Activated naive CD4-positive, alpha-beta T cell treated with anti-CD3 and anti-CD28 coated beads for 36 hours (primary cell): Measurements from ENCODE around the gene RARG. TPM values are rescaled to one million over a fixed set of nuclear protein-coding genes. Genes with fewer than 3 reads are reported as not detected.
A peak's percentile ranks its signal among the peaks of the same experiment; 100 is the strongest.

Experiments used
- CTCF ChIA-PET: fragments of 350-600 bp; sonication (Branson Sonifier 250); formaldehyde crosslinking; loops from one replicate; lab custom pipeline; 2021; ENCODE audit warnings: antibody characterized with exemption; lab: Charles Lee
- DNase-seq: peaks from one replicate; pipeline ENCODE4 v3.0.0-alpha.2; 2020
- H3K27ac Mint-ChIP-seq: one replicate; pipeline ENCODE4 v1.8.0; 2021; ENCODE audit warnings: mild to moderate bottlenecking, mixed read lengths
- H3K27me3 Mint-ChIP-seq: one replicate; pipeline ENCODE4 v1.8.0; 2021; ENCODE audit warnings: low read depth, mixed read lengths
- H3K36me3 Mint-ChIP-seq: one replicate; pipeline ENCODE4 v1.8.0; 2021; ENCODE audit warnings: low read depth, mixed read lengths
- H3K4me1 Mint-ChIP-seq: one replicate; pipeline ENCODE4 v1.8.0; 2021; ENCODE audit warnings: low read depth, mixed read lengths
- H3K4me3 Mint-ChIP-seq: one replicate; pipeline ENCODE4 v1.8.0; 2021; ENCODE audit warnings: mild to moderate bottlenecking, moderate library complexity, mixed read lengths
- H3K9me3 Mint-ChIP-seq: one replicate; pipeline ENCODE4 v1.8.0; 2021; ENCODE audit warnings: mixed read lengths
- intact Hi-C: fragments of 100-400 bp; cut with micrococcal nuclease; formaldehyde crosslinking; loops from one replicate; pipeline ENCODE4 v1.15.1; 2023
- total RNA-seq, 2 experiments: library from RNA; stranded (reverse); gene quantifications; one replicate each; pipeline ENCODE4 v1.2.3, GENCODE V29; 2021

The RARG gene
- total RNA-seq, 2 experiments from 2014 or later: 4.0 to 4.6 TPM

DNA sequence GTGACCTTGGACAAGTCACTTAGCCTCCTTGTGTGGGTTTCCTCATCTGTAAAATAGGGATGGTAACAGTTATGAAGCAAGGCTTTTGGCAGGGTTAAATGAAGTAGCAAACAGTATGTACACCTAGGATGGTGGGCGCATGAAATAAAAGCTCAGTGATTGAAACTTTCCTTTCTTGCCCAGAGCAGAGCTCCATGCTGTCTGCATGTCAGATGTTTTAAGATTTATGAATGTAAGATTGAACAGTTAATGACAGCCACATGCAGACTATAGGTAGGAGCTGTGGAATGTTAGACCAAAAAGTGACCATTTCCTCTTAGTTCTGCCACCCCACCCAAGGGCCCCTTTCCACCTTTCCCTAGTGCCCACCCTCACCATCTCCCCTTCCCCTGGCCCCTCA lies 37.0 kb downstream of the RARG start:
- CTCF ChIA-PET: interaction anchor here (0.6 to 6.8 kb wide), 6 partner anchors 9 to 114 kb away, joined by 3 to 65 read pairs (median 5); no protein-coding TSS in a partner anchor
- Mint-ChIP-seq H3K9me3 (no peaks in the 10 kb centered on the region), H3K4me3 (no peak overlapping the region), H3K4me1 (peaks cover 31% of the 10 kb centered on the region), H3K27me3 (no peaks in the 10 kb centered on the region), H3K36me3 (peaks cover 13% of the 10 kb centered on the region), H3K27ac (no peak overlapping the region)
- no peak for DNase-seq
- intact Hi-C loops: loop anchor here (5.0 kb wide), 1 partner anchor 128 kb away; no protein-coding TSS in a partner anchor

DNA sequence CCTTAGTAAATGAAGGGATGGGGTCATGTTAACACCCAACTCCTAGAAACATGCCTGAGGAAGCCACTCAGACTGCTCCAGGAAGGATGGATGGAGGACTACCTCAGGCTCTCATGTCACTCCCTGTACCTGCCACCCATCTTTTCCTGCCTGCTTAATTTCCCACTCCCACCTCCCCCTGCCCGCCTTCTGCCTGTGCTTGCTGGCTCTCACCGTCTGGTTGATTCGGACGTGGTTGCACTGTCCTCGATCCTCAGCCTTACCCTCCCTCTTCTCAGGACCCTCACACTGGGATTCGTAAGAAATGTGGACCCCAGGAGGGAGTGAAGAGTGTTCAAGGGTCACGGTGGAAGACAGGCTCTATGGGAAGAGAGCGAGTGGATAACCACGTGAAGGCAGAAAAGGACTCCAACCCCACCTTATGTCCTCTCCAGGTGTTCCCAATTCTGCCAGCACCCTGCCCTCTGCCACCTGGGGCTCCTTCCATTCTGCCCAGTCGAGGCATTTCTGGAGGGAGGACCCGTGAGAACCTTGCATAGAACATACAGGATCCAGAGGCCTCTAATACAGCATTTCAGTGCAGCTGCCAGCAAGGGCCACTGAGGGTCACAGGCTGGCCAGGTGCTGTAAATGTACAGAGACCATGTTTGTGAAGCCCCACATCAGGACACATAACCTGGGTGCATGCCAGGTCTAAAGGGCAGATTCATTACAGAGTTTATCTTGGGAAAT lies 37.9 kb downstream of the RARG start:
- Mint-ChIP-seq H3K9me3 (no peaks in the 10 kb centered on the region), H3K36me3 (peaks cover 13% of the 10 kb centered on the region), H3K27me3 (no peaks in the 10 kb centered on the region), H3K4me3 (no peak overlapping the region), H3K27ac (no peak overlapping the region), H3K4me1 (peaks cover 28% of the 10 kb centered on the region)
- intact Hi-C loops: no loop called here
- CTCF ChIA-PET: interaction anchor here (1.0 to 6.8 kb wide), 4 partner anchors 8 to 113 kb away, joined by 3 to 65 read pairs (median 9); no protein-coding TSS in a partner anchor
- no peak for DNase-seq

DNA sequence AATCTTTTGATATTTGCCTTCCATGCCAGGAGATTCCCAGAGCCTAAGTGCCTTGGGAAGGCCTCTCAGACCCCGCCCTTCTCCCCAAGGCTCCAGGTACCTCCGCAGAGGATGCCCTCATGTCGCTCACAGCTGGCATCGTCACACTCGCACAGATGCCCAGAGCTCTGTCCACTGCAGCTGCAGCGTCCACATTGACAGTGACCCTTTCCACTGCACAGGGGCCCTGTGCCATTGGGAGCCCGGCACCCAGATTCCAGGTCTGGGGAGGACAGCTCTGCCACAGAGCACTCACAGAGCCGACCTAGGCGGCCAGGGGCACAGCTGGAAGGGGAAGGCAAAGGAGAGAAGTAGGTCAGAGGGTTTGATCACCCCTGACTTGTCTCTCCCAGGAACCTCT lies 39.0 kb downstream of the RARG start:
- no peak overlapping the region for H3K4me3 Mint-ChIP-seq
- no peaks in the 10 kb centered on the region for H3K9me3 Mint-ChIP-seq
- H3K27ac Mint-ChIP-seq: no peak overlapping the region
- CTCF ChIA-PET: interaction anchor here (1.2 kb wide), 1 partner anchor 33 kb away, joined by 3 read pairs; no protein-coding TSS in a partner anchor
- DNase-seq: no peak
- intact Hi-C loops: no loop called here
- peaks cover 20% of the 10 kb centered on the region for H3K4me1 Mint-ChIP-seq
- peaks cover 16% of the 10 kb centered on the region for H3K36me3 Mint-ChIP-seq
- no peaks in the 10 kb centered on the region for H3K27me3 Mint-ChIP-seq

DNA sequence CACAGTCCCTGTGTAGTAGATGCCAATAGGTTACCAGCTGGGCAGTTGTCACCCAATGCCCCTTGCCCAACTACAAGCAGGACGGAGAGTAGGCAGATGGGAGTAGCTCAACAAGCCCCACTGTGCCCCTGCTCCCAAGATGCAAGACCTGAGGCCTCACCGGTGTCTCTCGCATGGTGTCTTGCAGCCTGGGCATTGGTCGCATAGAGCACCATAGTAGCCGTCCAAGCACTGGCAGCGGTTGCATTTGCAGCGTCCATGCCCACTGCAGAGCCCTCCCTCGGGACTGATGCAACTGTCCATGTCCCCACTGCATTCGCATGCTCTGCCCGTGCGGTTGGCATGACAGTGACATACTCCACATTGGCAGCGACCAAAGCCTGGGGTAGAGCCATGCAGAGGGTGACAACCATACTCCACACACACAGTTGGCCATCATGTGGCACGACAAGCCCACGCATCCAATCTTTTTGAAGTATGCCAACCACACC lies 39.4 kb downstream of the RARG start:
- CTCF ChIA-PET: interaction anchor here (1.2 kb wide), 1 partner anchor 33 kb away, joined by 3 read pairs; no protein-coding TSS in a partner anchor
- H3K9me3 Mint-ChIP-seq: no peaks in the 10 kb centered on the region
- peaks cover 15% of the 10 kb centered on the region for H3K36me3 Mint-ChIP-seq
- DNase-seq: no peak
- intact Hi-C loops: no loop called here
- no peak overlapping the region for H3K27ac Mint-ChIP-seq
- no peak overlapping the region for H3K4me3 Mint-ChIP-seq
- peaks cover 16% of the 10 kb centered on the region for H3K4me1 Mint-ChIP-seq
- H3K27me3 Mint-ChIP-seq: no peaks in the 10 kb centered on the region

DNA sequence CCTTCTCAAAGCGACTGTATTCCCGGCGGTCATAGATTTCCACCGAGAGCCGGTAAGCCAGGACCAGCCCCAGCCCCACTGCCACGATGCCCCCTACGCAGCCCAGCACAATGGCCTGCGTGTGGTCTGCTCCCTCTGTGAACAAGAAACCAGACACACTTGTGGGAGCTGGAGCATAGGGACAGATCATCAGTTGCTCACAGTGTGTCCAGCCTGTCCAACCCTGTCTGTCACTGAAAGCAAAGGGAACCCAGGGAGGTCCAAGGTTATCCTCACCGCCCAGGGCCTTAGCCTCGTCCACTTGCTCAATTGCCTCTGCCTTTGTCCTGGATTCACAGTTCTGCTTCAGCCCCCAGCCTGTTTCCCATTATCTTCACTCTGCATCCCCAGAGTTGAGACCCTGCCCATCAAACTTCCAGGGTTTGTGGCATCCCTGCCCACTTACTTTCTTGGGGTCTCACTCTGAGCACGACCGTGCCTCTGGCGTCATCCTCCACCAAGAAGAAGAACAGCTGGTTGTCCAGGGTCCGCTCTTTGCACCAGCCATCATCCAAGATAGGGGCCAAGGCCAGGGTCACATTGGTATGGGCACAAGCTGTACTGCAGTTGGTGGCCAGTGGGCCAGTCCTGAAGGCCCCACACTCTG lies 40.0 kb downstream of the RARG start:
- Mint-ChIP-seq H3K27ac (peak overlapping the region; percentile 13), H3K4me1 (peaks cover 14% of the 10 kb centered on the region), H3K27me3 (no peaks in the 10 kb centered on the region), H3K9me3 (no peaks in the 10 kb centered on the region), H3K36me3 (peaks cover 19% of the 10 kb centered on the region), H3K4me3 (no peak overlapping the region)
- CTCF ChIA-PET: interaction anchor here (1.2 kb wide), 1 partner anchor 32 kb away, joined by 3 read pairs; no protein-coding TSS in a partner anchor
- DNase-seq: no peak
- intact Hi-C loops: no loop called here

DNA sequence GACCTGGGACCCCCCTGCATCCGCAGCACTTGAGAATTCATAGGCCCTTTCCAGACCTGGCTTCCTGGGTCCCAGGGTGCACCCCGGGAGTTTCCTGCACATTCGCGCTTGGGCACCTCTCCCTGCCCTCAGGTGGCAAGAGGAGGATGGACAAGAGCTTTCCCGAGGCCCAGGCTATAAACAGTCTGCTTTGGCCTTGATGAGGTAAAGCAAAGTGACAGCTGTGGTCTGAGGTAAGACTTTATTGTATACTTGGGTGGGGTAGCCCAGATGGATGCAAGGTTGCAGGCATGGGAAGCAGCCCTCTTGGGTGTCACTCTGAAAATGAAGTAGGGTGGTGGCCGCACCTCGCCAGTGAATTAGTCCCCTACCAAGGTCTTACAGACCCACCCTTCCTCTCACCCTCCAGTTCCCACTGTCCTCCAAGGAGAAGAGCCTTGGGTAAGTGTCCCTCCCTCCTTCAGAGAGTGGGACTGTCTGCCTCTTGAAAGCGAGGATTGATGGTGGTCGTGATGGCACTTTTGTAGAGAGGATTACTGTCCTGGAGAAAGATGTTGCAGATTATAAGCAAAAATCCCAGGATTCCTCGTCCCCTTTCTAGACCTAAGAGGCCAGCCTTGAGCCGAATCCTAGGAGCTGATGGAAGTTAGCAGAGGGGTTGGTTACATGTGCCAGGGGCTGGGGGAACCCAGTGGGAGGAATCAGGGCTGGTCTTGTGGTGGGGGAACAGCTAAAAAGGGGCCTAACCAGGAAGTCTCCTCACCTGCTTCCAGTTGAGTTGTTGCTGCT lies 40.7 kb downstream of the RARG start:
- CTCF ChIA-PET: interaction anchor here (0.7 to 3.2 kb wide), 3 partner anchors 10 to 122 kb away, joined by 3 to 31 read pairs (median 4); no protein-coding TSS in a partner anchor
- H3K27me3 Mint-ChIP-seq: no peaks in the 10 kb centered on the region
- no peak for DNase-seq
- no peak overlapping the region for H3K4me3 Mint-ChIP-seq
- H3K9me3 Mint-ChIP-seq: no peaks in the 10 kb centered on the region
- peaks cover 21% of the 10 kb centered on the region for H3K36me3 Mint-ChIP-seq
- H3K27ac Mint-ChIP-seq: peak overlapping the region; percentile 13
- H3K4me1 Mint-ChIP-seq: peaks cover 10% of the 10 kb centered on the region
- intact Hi-C loops: no loop called here

DNA sequence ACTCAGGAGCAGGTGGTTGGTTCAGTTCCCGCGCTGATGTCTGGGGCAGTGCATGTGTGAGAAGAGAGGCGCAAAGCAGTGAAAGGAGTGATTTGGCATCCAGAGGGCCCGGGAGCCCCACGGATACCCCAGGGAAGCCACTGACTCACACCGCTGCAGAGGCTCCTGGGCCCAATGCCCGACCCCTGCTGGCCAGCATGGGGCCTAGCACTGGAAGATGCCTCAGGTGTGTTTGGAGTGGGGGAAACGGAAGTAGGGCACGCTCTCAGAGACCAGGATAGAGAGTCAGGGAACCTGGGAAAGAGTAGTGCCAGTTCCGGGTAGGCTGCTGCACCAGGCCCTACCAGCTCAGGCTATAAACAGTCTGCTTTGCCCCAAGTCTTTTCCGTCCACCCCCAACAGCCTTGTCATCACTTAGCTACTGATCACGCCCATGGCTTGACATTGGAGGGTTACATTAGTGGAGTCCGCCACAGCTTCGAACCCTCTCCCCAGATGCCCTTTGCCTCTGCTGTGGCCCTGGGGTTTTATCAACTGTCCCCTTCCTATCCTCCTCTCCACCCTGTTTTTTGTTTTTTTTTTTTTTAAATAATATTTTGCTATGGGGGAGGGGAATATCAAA lies 41.8 kb downstream of the RARG start:
- no peaks in the 10 kb centered on the region for H3K27me3 Mint-ChIP-seq
- CTCF ChIA-PET: interaction anchor here (0.6 to 3.2 kb wide), 9 partner anchors 7 to 121 kb away, joined by 3 to 31 read pairs (median 4); no protein-coding TSS in a partner anchor
- H3K4me3 Mint-ChIP-seq: no peak overlapping the region
- H3K4me1 Mint-ChIP-seq: peaks cover 13% of the 10 kb centered on the region
- H3K27ac Mint-ChIP-seq: peak overlapping the region; percentile 32
- intact Hi-C loops: loop anchor here (1.0 kb wide), 1 partner anchor 31 kb away; no protein-coding TSS in a partner anchor
- no peaks in the 10 kb centered on the region for H3K9me3 Mint-ChIP-seq
- DNase-seq: peak; percentile 61
- peaks cover 24% of the 10 kb centered on the region for H3K36me3 Mint-ChIP-seq

DNA sequence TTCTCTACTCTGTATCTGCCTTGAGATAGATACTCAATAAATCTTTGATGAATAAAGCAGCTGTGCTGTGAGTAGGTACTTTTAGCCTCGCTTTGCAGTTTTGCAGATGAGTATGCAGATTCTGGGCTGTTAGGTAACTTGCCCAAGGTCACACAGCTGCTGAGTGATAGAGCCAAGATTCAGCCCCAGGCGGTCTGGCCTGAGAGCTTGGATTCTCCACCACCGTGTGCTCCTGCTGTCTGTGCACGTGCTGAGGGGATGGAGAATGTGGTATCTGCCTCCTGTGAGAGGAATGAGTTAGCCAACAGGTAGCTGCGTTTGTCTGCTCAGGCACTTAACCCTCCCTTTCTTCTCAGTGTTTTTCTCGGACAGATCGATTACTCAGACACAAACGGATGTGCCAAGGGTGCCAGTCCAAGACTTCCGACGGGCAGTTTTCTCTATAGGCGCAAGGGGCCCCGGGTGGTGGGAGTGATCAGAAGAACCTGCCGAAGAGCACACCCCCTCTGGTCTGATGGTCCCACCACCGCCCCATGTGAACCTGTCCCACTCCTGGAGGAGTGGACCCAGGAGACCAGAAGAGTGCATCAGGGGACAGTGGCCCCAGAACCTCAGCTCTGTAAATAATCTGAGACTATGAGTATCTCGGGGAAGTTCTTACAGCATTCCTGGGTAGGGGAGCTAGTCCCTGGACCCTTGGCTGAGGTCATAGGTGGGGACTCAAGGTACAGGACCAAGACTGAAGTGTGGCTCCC lies 44.7 kb downstream of the RARG start:
- CTCF ChIA-PET: interaction anchor here (0.7 to 3.2 kb wide), 12 partner anchors 8 to 158 kb away, joined by 3 to 13 read pairs (median 4); no protein-coding TSS in a partner anchor
- no peak for DNase-seq
- Mint-ChIP-seq H3K4me1 (peaks cover 39% of the 10 kb centered on the region), H3K27ac (no peak overlapping the region), H3K4me3 (no peak overlapping the region), H3K9me3 (no peaks in the 10 kb centered on the region), H3K36me3 (peaks cover 29% of the 10 kb centered on the region), H3K27me3 (no peaks in the 10 kb centered on the region)
- intact Hi-C loops: loop anchor here (10.0 kb wide), 1 partner anchor 487 kb away; the partner anchor contains the start of gene ATP5MC2

DNA sequence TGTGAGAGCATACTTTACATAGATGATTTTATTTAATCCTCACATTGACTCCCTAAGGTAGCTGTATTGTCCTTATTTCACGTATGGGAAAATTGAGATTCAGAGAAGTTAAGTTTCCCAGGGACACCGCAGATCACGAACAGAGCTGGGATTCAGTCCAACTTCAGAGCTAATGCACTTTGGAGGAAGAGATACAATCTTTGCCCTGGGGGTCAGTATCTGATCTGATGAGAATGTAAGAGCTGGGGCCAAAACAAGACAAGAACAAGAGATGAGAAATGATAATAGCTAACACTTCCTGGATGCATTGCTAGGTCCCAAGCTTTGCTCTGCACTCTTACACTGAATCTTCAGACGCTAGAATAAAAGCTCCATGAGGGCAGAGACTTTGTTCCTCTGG lies 45.3 kb downstream of the RARG start:
- no peak overlapping the region for H3K4me3 Mint-ChIP-seq
- peaks cover 35% of the 10 kb centered on the region for H3K36me3 Mint-ChIP-seq
- H3K4me1 Mint-ChIP-seq: peaks cover 45% of the 10 kb centered on the region
- no peaks in the 10 kb centered on the region for H3K9me3 Mint-ChIP-seq
- H3K27ac Mint-ChIP-seq: no peak overlapping the region
- H3K27me3 Mint-ChIP-seq: no peaks in the 10 kb centered on the region
- intact Hi-C loops: loop anchor here (10.0 kb wide), 1 partner anchor 488 kb away; the partner anchor contains the start of gene ATP5MC2
- DNase-seq: no peak
- CTCF ChIA-PET: interaction anchor here (0.7 to 3.2 kb wide), 12 partner anchors 8 to 159 kb away, joined by 3 to 13 read pairs (median 4); no protein-coding TSS in a partner anchor

DNA sequence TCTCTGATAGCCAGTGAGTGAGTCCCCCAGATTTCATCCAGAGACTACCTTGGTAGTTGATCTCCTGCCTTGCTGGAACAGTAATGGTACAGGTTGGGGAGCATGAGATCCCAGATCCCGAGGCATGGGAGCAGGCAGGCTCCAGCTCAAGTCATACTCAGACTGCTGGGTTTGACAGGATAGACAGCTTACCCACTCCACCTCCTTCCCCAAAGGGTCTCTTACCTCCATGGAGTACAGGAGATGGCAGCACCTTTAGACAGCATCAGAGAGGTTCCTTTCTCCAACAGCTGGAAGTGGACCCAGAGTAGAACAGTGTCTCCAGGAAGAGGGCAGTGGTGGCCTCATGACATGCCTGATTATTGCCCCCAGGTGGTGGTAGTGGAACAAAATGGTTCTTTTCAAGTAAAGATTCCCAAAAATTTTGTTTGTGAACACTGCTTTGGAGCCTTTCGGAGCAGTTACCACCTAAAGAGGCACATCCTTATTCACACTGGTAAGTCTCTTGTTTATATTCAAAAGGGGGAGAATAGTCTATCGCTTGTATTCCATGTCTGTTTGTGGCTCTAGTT lies 46.3 kb downstream of the RARG start:
- CTCF ChIA-PET: interaction anchor here (0.7 to 3.2 kb wide), 8 partner anchors 9 to 135 kb away, joined by 3 to 13 read pairs (median 4); no protein-coding TSS in a partner anchor
- H3K9me3 Mint-ChIP-seq: no peaks in the 10 kb centered on the region
- peaks cover 41% of the 10 kb centered on the region for H3K36me3 Mint-ChIP-seq
- H3K4me1 Mint-ChIP-seq: peaks cover 50% of the 10 kb centered on the region
- no peaks in the 10 kb centered on the region for H3K27me3 Mint-ChIP-seq
- intact Hi-C loops: loop anchor here (10.0 kb wide), 1 partner anchor 489 kb away; the partner anchor contains the start of gene ATP5MC2
- no peak for DNase-seq
- H3K4me3 Mint-ChIP-seq: no peak overlapping the region
- peak overlapping the region; percentile 50 for H3K27ac Mint-ChIP-seq
